Endothelial cell of hepatic sinusoid (primary cell): Measurements from ENCODE around the gene MIPEP.
"Not testable (repeated sequence)": the region's sequence is repeated elsewhere in the genome, so short reads cannot be mapped to it uniquely, and the experiment has no call there.

Experiments
- in situ Hi-C: cut with HindIII; loops from 2 replicates; pipeline ENCODE4 v1.10.0; 2017; ENCODE audit warnings: low sequenced_read_pairs

The MIPEP gene

GRCh38 chr13:23888658-23889614 lies at the start of gene MIPEP:
Gene MIPEP (minus strand): TSS chr13:23889400. CDS start chr13:23889320, 80 bp downstream.
- in situ Hi-C loops: no loop called here

DNA sequence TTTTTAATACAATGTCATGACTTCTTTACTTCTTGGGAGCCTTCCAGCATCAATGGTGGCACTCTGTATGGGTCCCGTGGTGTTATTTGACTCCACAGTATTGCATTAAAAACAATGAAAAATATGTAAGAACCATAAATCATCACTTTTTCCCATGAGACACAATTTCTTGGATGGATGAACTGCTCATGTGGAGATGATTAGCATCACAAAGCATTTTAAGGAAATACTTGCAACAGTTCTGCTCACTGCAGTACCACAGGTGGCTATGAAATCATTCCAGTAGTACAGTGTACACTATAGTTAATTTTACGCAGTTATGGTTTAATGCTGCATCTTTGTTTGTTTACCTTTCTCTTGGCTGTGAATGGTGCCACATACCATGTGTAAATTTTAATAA lies 45.3 kb upstream of the MIPEP start:
- in situ Hi-C loops: no loop called here

- in situ Hi-C loops: no loop called here
Observed at GRCh38 chr13:23928985-23929384, 39.8 kb upstream of the MIPEP start.

DNA sequence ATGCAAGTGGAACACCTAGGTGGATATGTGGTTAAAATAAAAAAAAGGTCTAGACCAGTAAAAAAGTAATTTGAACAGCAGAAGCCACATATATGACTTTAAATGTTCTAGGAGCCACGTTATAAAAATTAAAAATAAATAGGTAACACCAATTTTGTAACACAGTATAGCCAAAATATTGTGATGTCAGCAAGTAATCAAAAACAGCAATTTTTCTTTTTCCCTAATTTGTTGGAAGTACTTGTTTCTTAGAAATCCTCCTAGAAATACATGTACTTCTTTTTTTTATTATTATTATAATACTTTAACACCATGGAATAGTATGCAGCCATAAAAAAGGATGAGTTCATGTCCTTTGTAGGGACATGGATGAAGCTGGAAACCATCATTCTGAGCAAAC lies 33.8 kb upstream of the MIPEP start:
- in situ Hi-C loops: no loop called here

GRCh38 chr13:23922005-23922932 lies 33.1 kb upstream of the MIPEP start:
- in situ Hi-C loops: no loop called here

GRCh38 chr13:23921451-23921888 lies 32.3 kb upstream of the MIPEP start:
- in situ Hi-C loops: no loop called here

GRCh38 chr13:23919006-23919405 lies 29.8 kb upstream of the MIPEP start:
- in situ Hi-C loops: no loop called here

DNA sequence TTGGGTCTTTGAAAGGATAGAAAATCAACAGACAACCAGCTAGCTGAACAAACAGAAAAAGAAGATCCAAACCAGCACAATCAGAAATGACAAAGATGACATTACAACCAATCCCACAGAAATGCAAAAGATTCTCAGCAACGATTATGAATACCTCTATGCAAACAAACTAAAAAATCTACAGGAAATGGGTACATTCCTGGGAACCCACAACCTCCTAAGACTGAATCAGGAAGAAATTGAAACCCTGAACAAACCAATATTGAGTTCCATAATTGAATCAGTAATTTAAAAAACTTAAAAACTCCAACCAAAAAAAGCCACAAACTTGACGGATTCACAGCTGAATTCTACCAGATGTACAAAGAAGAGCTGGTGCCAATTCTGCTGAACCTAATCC lies 29.0 kb upstream of the MIPEP start:
- in situ Hi-C loops: no loop called here

GRCh38 chr13:23915308-23915707 lies 26.1 kb upstream of the MIPEP start:
- in situ Hi-C loops: no loop called here

GRCh38 chr13:23912469-23912868 lies 23.3 kb upstream of the MIPEP start:
- in situ Hi-C loops: no loop called here

DNA sequence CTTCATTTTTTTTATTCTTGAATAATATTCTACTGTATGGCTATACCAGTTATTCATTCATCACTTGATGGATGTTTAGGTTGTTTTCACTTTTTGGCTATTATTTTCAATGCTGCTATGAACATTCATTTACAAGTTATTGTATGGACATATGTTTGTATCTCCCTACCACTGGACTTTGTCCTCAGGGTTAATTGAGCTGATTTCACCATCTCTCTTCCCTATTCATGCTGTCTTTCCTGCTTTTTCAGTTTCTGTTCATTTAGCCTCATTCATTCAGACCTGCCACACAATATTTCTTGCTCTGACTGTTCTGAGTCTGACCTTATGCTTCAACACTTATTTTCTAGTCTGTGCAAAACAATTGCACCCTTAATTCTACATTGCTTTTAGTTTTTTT lies 20.4 kb upstream of the MIPEP start:
- in situ Hi-C loops: no loop called here

DNA sequence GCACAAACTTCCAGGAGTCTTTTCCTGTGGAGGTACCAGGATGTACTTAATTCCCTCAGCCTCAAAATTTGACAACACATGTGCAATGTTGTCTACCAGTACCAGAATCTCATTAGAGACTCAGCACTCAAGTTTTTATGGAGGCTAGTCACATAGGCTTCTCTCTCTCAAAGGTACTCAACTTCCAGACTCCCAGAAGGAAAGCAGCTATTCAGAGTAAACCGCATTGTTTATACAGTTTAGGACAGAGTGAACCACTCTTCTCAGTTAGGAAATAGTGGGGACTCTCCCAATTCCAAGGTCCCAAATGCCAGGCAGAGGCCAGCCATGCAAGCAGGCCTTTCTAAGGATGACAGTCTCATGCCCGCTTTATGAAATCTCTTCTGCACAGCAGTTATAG lies 16.6 kb upstream of the MIPEP start:
- in situ Hi-C loops: no loop called here

- in situ Hi-C loops: no loop called here
Observed at GRCh38 chr13:23903906-23904280, 14.7 kb upstream of the MIPEP start.

GRCh38 chr13:23902975-23903905 lies 14.0 kb upstream of the MIPEP start:
- in situ Hi-C loops: no loop called here

- in situ Hi-C loops: no loop called here
Observed at GRCh38 chr13:23901365-23901764, 12.2 kb upstream of the MIPEP start.

DNA sequence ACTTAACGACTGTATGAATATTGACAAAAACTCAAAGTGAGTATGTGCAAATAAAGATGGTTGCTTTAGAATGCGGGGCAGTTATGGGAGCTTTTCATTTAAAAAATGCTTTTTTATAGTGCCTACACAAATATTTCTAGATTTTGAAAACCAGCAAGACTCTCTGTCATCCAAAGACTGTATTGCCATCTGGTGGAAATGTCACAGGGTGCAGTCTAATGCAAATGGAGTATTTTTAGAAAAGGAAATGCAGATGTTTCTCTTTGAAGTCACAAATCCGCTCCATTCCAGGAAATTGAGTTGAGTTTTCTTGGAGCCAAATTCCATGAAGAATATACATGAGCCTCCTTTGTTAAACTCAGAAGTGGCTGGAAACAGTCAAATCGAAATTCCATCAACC lies 10.4 kb upstream of the MIPEP start:
- in situ Hi-C loops: no loop called here

DNA sequence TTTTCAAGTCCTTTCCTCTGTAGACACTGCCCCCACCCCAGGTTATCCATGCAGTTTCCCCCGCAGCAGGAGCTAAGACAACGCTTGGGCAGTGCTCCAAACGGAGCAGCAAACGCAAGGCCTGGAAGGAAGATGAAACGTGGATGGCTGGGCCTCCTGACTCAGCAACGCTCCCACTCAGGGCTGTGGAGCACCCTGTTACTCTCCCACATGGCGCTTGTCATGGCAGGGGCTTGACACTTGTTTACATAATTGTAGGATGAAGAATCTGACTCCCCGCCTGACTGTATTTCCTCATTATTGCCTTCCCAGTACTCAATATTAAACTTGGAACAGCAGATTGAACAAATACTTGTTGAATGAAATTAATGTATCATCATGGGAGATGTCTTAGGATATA lies 8.9 kb upstream of the MIPEP start:
- in situ Hi-C loops: no loop called here

GRCh38 chr13:23897452-23897919 lies 8.3 kb upstream of the MIPEP start, which contains the start of gene C1QTNF9B:
Gene C1QTNF9B (minus strand): TSS chr13:23897502.
- in situ Hi-C loops: not testable (repeated sequence)

DNA sequence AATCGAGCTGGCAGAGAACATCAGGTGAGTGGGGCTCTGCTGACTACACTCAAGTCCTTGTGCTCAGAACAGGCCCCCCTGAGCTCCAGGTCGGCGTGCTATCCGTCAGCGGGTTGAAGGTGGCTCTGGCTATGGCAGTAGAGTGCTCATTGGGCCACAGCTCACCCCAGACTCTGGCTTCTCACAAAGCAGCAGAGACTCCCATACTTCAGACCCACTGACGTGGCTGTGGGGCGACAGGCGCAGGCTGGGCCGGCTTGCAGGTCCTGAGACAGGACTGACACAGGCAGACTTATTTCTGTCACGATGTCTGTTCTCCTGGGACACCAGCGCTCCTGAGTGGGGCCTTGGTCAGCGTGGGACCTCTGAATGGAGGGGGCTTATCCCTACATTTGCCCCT lies 5.5 kb upstream of the MIPEP start:
- in situ Hi-C loops: not testable (repeated sequence)

DNA sequence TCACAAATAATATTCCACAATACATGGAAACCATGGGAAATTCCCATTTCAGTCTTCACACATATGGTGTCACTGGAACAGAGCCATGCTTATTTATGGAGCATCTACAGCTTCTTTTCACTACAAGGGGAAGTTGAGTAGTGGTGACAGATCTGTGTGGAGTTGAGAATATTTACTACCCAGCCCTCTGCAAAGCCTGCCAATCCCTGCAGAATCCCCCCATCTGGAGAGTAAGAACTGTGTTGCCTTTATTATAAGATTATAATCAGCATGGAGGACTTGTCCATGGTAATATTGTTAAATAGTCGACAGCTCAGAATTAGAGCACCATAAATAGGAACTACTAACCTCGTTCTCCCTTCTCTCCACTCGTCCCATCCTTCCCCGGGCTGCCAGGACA lies 4.6 kb upstream of the MIPEP start:
- in situ Hi-C loops: not testable (repeated sequence)
